ENCODE measurements around the gene BET1L.
"Not testable (repeated sequence)": the region's sequence is repeated elsewhere in the genome, so short reads cannot be mapped to it uniquely, and the experiment has no call there.

BET1L gene

GRCh38 chr11:251550-251949 is 44.4 kb upstream of the BET1L start:
- in situ Hi-C loops (cut with HindIII; ENCODE audit: low sequenced_read_pairs): no loop called here
- no peak overlapping the region for H3K4me3 ChIP-seq (ENCODE audit: low read depth, low read length)
- no peak for DNase-seq (ENCODE audit: low read depth, low spot score)
- TF ChIP-seq, protein P1, sequence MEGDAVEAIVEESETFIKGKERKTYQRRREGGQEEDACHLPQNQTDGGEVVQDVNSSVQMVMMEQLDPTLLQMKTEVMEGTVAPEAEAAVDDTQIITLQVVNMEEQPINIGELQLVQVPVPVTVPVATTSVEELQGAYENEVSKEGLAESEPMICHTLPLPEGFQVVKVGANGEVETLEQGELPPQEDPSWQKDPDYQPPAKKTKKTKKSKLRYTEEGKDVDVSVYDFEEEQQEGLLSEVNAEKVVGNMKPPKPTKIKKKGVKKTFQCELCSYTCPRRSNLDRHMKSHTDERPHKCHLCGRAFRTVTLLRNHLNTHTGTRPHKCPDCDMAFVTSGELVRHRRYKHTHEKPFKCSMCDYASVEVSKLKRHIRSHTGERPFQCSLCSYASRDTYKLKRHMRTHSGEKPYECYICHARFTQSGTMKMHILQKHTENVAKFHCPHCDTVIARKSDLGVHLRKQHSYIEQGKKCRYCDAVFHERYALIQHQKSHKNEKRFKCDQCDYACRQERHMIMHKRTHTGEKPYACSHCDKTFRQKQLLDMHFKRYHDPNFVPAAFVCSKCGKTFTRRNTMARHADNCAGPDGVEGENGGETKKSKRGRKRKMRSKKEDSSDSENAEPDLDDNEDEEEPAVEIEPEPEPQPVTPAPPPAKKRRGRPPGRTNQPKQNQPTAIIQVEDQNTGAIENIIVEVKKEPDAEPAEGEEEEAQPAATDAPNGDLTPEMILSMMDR (IDR thresholded peaks at IDR 0.05; ENCODE audit: low read depth, low read length): no peak

DNA sequence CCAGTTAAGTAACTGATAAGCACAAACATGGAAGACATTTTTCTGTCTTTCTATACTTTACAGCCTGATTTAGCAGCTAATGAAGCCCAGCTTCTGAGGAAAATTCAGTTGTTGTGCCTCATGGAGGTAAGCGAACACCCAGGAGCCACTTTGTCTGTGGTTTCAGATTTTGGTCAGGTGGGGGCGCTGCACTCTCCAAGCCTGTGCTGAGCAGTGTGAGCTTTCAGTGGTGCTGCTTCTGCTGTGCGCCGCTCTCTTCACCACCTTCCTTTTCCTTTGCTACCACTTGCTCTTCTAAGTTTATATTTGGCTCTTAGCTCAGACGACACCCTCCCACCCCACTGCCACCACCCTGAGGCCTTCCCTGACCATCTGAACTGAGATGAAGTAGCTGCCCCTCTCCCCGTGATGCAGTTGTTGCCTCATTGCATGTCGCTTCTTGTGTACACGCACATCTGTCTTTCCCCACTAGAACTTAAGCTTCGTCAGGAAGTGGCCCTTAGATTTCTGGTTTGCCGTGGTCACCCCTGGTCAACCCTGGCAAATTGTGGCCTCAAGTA is 43.6 kb upstream of the BET1L start:
- H3K4me3 ChIP-seq (ENCODE audit: low read depth, low read length): no peak overlapping the region
- TF ChIP-seq, protein P1 (IDR thresholded peaks at IDR 0.05; ENCODE audit: low read depth, low read length): peak; percentile 75
- in situ Hi-C loops (cut with HindIII; ENCODE audit: low sequenced_read_pairs): no loop called here
- DNase-seq (ENCODE audit: low read depth, low spot score): peak; percentile 51

DNA sequence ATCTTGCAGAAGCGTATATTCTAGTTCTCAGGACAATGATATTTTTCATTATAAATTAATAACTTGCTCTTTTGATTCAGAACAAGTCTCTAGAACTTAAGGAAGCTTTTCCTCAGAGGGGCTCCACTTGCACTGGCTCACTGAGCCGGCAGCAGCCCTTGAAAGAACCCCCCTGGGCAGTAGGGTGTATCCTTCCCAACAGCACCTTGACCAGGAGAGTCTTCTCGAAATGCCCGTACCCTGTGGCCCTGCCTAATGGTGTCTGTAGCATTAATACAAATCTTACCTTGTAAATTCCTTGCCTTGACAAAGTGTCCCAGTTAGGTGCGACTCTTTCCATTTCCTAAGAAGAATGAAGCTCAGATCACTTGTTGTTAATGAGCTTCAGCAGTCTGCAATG is 43.1 kb upstream of the BET1L start:
- in situ Hi-C loops (cut with HindIII; ENCODE audit: low sequenced_read_pairs): no loop called here
- DNase-seq (ENCODE audit: low read depth, low spot score): no peak
- no peak overlapping the region for H3K4me3 ChIP-seq (ENCODE audit: low read depth, low read length)
- TF ChIP-seq, protein P1 (IDR thresholded peaks at IDR 0.05; ENCODE audit: low read depth, low read length): no peak

- in situ Hi-C loops (cut with HindIII; ENCODE audit: low sequenced_read_pairs): no loop called here
- TF ChIP-seq, protein P1 (IDR thresholded peaks at IDR 0.05; ENCODE audit: low read depth, low read length): no peak
- H3K4me3 ChIP-seq (ENCODE audit: low read depth, low read length): no peak overlapping the region
- DNase-seq (ENCODE audit: low read depth, low spot score): no peak
Observed at GRCh38 chr11:249062-249461, 41.9 kb upstream of the BET1L start.

- no peak for DNase-seq (ENCODE audit: low read depth, low spot score)
- TF ChIP-seq, protein P1 (IDR thresholded peaks at IDR 0.05; ENCODE audit: low read depth, low read length): no peak
Observed at GRCh38 chr11:244376-244775, 37.2 kb upstream of the BET1L start.

DNA sequence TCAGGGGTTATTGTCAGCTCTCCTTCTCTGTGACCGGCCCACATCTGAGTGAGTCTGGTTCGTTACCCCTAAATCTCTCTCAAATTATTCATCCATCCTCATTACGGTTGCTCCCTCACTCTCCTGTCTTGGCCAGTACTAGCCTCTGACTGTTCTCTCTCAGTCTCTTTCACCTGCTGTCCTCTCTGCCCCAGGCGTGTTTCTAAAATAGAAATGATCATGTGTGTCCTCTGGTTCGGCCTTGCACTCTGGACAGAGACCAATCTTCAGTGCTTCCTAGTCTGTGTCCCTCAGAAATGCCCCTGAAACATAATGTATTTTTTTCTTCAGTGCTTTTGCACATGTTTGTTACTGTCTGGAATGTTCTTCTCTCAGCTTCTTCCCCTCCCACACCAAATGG is 34.4 kb upstream of the BET1L start:
- H3K4me3 ChIP-seq (ENCODE audit: low read depth, low read length): no peak overlapping the region
- no peak for DNase-seq (ENCODE audit: low read depth, low spot score)
- TF ChIP-seq, protein P1 (IDR thresholded peaks at IDR 0.05; ENCODE audit: low read depth, low read length): no peak
- in situ Hi-C loops (cut with HindIII; ENCODE audit: low sequenced_read_pairs): no loop called here

More at GRCh38 chr11:244376-244775, 37.2 kb upstream of the BET1L start:
- in situ Hi-C loops (cut with HindIII; ENCODE audit: low sequenced_read_pairs): no loop called here
- H3K4me3 ChIP-seq (ENCODE audit: low read depth, low read length): no peak overlapping the region

GRCh38 chr11:240315-240714 is 33.1 kb upstream of the BET1L start:
- no peak for DNase-seq (ENCODE audit: low read depth, low spot score)
- no peak overlapping the region for H3K4me3 ChIP-seq (ENCODE audit: low read depth, low read length)
- TF ChIP-seq, protein P1 (IDR thresholded peaks at IDR 0.05; ENCODE audit: low read depth, low read length): no peak
- in situ Hi-C loops (cut with HindIII; ENCODE audit: low sequenced_read_pairs): no loop called here

DNA sequence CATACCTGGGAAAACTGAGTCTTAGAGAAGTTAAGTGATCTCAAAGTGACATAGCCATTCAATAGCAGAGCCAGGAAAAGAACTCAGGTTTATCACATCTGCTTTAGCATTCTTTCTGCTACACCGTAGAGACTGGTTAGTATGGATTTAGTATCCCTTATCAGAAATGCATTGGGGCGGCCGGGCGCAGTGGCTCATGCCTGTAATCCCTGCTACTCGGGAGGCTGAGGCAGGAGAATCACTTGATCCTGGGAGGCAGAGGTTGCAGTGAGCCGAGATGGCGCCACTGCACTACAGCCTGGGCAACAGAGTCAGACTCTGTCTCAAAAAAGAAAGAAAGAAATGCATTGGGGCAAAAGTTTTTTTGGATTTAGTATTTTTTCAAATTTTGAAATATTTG is 31.1 kb upstream of the BET1L start:
- H3K4me3 ChIP-seq (ENCODE audit: low read depth, low read length); in situ Hi-C loops (cut with HindIII; ENCODE audit: low sequenced_read_pairs); DNase-seq (ENCODE audit: low read depth, low spot score): not testable (repeated sequence)

Measured in astrocyte of the spinal cord (primary cell).